Prostate gland (tissue), 2 donors: ENCODE data around the gene FBXO41. TPM values are rescaled to one million over a fixed set of nuclear protein-coding genes. Genes with fewer than 3 reads are reported as not detected.

Source experiments
- DNase-seq: peaks from one replicate; pipeline ENCODE4 v3.0.0-alpha.2; 2019; ENCODE audit warnings: low spot score
- H3K27ac ChIP-seq, 2 donors: fragments of 200-600 bp; sonication (generic); 2 replicates each; pipeline ENCODE4 v1.5.1; 2017 to 2019
- H3K27me3 ChIP-seq: fragments of 200-600 bp; sonication (generic); replicated peaks from 2 replicates; pipeline ENCODE4 v1.5.1; 2019; ENCODE audit not compliant: insufficient read depth
- H3K36me3 ChIP-seq, 2 donors: fragments of 200-600 bp; sonication (generic); 1 replicate in 1 of 2; 2 replicates in 1 of 2; pipeline versions ENCODE4 v1.5.1 to v1.8.1; 2017 to 2019
- H3K4me1 ChIP-seq: fragments of 200-600 bp; sonication (generic); replicated peaks from 2 replicates; pipeline ENCODE4 v1.5.1; 2019
- H3K4me3 ChIP-seq, 2 donors: fragments of 200-600 bp; sonication (generic); 2 replicates each; pipeline ENCODE4 v1.5.1; 2017 to 2019
- H3K9me3 ChIP-seq: fragments of 200-600 bp; sonication (generic); 2 replicates; pipeline ENCODE4 v1.5.1; 2017
- CTCF ChIP-seq, 4 experiments: fragments of 200-600 bp in 2 of 4; fragments of 450-650 bp in 2 of 4; sonication (generic) in 2 of 4; IDR thresholded peaks; 1 replicate in 3 of 4; 2 replicates in 1 of 4; pipeline ENCODE4 v1.5.1; 2016 to 2019; ENCODE audit warnings: antibody characterized with exemption in 4 of 4, mild to moderate bottlenecking in 2 of 4, moderate library complexity in 2 of 4
- POLR2A ChIP-seq: fragments of 450-650 bp; IDR thresholded peaks from one replicate; pipeline ENCODE4 v1.6.1; 2016; ENCODE audit warnings: antibody characterized with exemption, mild to moderate bottlenecking
- POLR2AphosphoS5 ChIP-seq: sonication (generic); formaldehyde crosslinking; IDR thresholded peaks from one replicate; pipeline ENCODE4 v1.6.1; 2017; ENCODE audit warnings: antibody characterized with exemption
- WGBS: methylation state at CpG from one replicate; pipeline ENCODE4 v1.1.5; 2018; 5-methylcytosine and 5-hydroxymethylcytosine counted together
- intact Hi-C: fragments of 100-400 bp; cut with DNase I; formaldehyde crosslinking; loops from one replicate; pipeline ENCODE4 v1.14.2; 2022
- total RNA-seq, 2 donors: library from RNA; depleted of rRNA; stranded (reverse); fragments of >200 nt; gene quantifications; one replicate each; pipeline ENCODE4 v1.1.0, GENCODE V29; 2016

The FBXO41 gene
- total RNA-seq, 2 donors from 2014 or later: 4.2 to 7.4 TPM

GRCh38 chr2:73314441-73314840 is 30.2 kb upstream of the FBXO41 start:
- intact Hi-C loops: no loop called here
- Histone ChIP-seq H3K27me3 (no peaks in the 10 kb centered on the region), H3K36me3 (no peaks in the 10 kb centered on the region), H3K4me3 (no peak overlapping the region), H3K9me3 (no peaks in the 10 kb centered on the region), H3K27ac (no peak overlapping the region), H3K4me1 (no peaks in the 10 kb centered on the region)
- WGBS: 96% methylated on average over 2 of the region's 2 CpGs
- no peak for DNase-seq
- TF ChIP-seq CTCF (IDR thresholded peaks at IDR 0.05) (no peak), POLR2A (no peak), POLR2AphosphoS5 (no peak)

- H3K9me3 ChIP-seq: no peaks in the 10 kb centered on the region
- no peak overlapping the region for H3K4me3 ChIP-seq
- DNase-seq: no peak
- H3K36me3 ChIP-seq: no peaks in the 10 kb centered on the region
- H3K4me1 ChIP-seq: no peaks in the 10 kb centered on the region
- intact Hi-C loops: no loop called here
- WGBS: 58% methylated on average over 9 of the region's 9 CpGs
- H3K27ac ChIP-seq: no peak overlapping the region
- no peaks in the 10 kb centered on the region for H3K27me3 ChIP-seq
- no peak for TF ChIP-seq POLR2A
- no peak for TF ChIP-seq CTCF (IDR thresholded peaks at IDR 0.05)
- no peak for TF ChIP-seq POLR2AphosphoS5
Measured at GRCh38 chr2:73307720-73308119, 23.4 kb upstream of the FBXO41 start.

- intact Hi-C loops: no loop called here
- Histone ChIP-seq H3K27me3 (peaks cover 2% of the 10 kb centered on the region), H3K4me3 (no peak overlapping the region), H3K27ac (no peak overlapping the region), H3K9me3 (no peaks in the 10 kb centered on the region), H3K36me3 (no peaks in the 10 kb centered on the region), H3K4me1 (no peaks in the 10 kb centered on the region)
- DNase-seq: no peak
- WGBS: 72% methylated on average over 4 of the region's 4 CpGs
- TF ChIP-seq POLR2A (no peak), POLR2AphosphoS5 (no peak), CTCF (IDR thresholded peaks at IDR 0.05) (no peak)
Measured at GRCh38 chr2:73301636-73302035, 17.4 kb upstream of the FBXO41 start.

- Histone ChIP-seq H3K27ac (no peak overlapping the region), H3K4me3 (no peak overlapping the region), H3K27me3 (peaks cover 2% of the 10 kb centered on the region), H3K4me1 (no peaks in the 10 kb centered on the region), H3K36me3 (no peaks in the 10 kb centered on the region), H3K9me3 (no peaks in the 10 kb centered on the region)
- TF ChIP-seq POLR2AphosphoS5 (no peak), CTCF (IDR thresholded peaks at IDR 0.05) (no peak), POLR2A (no peak)
- DNase-seq: no peak
- 59% methylated on average over 3 of the region's 3 CpGs for WGBS
- intact Hi-C loops: no loop called here
Measured at GRCh38 chr2:73300926-73301325, 16.6 kb upstream of the FBXO41 start.

- WGBS: 61% methylated on average over 4 of the region's 4 CpGs
- no peak for DNase-seq
- H3K36me3 ChIP-seq: no peaks in the 10 kb centered on the region
- no peaks in the 10 kb centered on the region for H3K4me1 ChIP-seq
- intact Hi-C loops: no loop called here
- H3K27ac ChIP-seq: no peak overlapping the region
- peaks cover 24% of the 10 kb centered on the region for H3K27me3 ChIP-seq
- TF ChIP-seq POLR2AphosphoS5 (no peak), CTCF (IDR thresholded peaks at IDR 0.05) (no peak)
- H3K4me3 ChIP-seq: no peak overlapping the region
- no peaks in the 10 kb centered on the region for H3K9me3 ChIP-seq
Measured at GRCh38 chr2:73297586-73297985, 13.3 kb upstream of the FBXO41 start.
